HG03159 (cell line): ENCODE results near the gene ENPP7.

Experiments
- ATAC-seq: cut with Tn5 transposase; IDR thresholded peaks from one replicate; pipeline ENCODE4 v1.9.1; 2021; ENCODE audit warnings: mild to moderate bottlenecking, moderate library complexity; ENCODE audit not compliant: unreplicated experiment

Gene ENPP7

DNA sequence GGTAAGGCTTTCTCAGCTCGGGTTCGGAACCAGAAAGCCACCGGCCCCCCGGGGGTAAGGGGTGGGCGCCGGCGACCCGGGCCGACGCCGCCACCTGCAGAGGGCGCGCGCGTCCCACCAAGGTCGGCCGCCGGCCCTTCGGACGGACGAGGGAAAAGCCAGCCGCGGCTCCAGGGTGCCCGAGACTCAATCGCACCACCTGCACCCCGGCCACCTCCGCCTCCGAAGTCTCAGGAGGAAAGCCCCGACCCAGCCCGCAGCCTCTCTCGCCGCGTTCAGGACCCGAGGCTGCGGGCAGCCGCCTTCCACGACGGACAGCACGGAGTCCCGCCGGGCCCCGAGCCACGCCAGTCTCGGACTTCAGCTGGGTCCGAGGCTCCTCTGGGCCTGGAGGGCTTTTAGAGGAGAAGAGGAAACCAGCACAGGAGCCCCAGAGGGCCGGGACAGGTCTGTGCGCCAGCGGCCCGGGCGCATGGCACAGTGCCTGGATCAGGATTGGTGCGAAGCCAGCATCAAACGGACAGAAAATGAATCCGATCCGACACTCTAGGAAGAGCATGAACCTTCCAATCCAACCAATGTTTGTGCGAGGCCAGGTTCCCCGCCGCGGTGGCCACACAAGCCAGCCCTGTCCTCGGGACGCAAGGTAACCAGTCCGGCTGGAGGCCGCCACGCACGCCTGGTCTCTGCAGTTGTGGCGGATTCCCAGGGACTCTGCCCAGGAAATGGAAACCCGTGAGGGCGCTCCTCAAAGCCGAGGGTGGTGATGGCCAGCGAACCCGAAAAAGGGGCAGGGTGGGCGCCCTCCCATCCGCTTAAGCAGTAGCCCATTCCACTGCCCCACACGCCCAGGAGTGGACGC, 59.4 kb downstream of the ENPP7 start:
- no peak for ATAC-seq

DNA sequence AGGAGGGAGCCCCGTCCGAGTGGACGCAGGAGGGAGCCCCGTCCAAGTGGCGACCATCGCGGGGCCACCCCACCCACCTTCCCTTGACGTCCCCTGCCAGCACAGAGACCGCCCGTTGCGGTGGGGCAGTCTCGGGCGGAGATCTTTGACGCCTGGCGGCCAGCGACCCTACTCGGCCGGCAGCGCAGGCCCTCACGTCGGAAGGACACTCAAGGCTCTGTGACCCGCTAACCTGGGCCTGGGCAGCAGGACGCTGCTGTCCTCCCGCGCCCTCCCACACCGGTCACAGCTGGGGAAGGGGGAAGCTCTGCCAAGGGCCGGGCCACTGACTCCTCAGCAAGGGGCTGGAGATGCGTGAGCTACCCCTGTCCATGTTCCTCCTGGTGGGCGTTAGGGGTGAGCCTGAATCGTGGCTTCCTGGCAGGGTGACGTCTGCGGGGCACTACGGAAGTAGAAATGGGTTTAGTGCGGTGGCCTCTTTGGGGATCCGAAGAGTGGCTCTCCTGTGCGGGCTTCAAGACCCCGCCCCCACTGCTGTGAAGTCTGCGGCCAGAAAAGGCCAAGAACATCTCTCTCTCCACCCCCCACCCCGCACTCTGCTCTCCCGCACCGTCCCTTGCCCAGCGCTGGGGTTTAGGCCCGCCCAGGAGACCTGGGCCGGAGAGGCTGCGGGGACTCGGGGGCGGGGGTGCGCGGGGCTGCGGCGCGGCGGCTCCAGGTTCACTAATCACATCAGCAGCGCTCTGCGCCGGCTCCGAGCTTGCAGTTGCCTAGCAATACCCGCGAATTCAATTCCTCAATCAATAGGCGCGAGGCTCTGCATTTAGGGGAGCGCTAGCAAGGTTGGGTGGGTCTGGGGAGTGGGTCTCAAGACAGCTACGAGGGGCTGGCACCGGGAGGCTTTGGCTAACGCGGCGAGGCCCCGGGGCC, 60.3 kb downstream of the ENPP7 start:
- no peak for ATAC-seq

DNA sequence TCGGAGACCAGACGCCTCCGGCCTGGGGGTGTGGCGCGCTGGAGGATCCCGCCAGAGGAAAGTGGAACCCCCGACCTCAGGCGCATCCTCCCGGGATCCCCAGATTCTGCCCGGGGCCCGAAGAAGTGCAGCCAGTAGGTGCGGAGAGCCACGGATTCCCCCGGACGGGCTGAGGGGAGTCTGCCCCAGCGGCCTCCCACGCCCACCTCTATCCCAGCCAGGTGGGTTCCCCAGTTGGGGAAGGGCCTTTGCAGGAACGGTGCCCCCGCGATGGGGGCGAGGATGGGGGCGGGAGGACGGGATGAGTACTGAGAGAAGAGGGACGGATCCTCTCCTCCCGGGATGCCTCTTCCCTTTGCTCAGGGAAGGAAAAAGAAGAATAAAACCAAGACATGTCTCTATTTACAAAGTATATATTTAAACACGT, 61.0 kb downstream of the ENPP7 start:
- ATAC-seq, result no peak
